HG02885 (cell line): ENCODE measurements around the gene DAPK2.
A peak's percentile ranks its signal among the peaks of the same experiment; 100 is the strongest.

Experiments
- ATAC-seq: cut with Tn5 transposase; IDR thresholded peaks from one replicate; pipeline ENCODE4 v1.9.1; 2021; ENCODE audit warnings: mild to moderate bottlenecking; ENCODE audit not compliant: unreplicated experiment, poor library complexity

The DAPK2 gene

DNA sequence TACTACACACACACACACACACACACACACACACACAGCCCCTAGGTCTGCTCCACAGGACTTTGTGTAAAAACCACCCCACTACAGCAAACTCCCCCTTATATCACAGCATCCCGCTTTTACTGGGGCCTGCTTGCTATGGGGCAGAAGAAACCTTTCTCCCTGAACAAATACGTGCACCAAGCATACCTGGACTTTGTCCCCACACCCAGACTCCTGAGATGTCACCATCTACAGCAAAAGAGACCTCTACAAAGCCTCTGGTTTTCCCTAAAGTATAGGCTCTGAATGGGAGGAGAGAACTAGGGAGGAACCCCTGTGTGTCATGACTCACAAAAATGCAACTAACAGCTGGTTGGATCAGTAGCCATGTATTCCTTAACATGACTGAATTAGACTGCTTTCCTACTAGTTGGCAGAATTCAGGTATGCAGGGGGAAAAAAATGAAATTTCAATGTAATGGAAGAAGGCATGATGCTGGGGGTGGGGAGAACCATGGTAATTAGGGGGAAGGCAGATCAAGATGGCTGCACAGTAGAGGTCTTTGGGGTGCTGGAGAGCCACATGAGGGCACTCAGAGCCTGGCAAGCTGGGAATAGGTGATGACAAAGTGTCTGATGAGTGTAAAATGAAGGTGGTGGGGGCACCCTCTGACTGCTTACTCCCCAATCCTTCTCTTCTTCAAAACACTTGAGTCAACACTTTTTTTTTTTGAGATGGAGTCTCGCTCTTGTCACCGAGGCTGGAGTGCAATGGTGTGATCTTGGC, 45.9 kb downstream of the DAPK2 start:
- no peak for ATAC-seq

DNA sequence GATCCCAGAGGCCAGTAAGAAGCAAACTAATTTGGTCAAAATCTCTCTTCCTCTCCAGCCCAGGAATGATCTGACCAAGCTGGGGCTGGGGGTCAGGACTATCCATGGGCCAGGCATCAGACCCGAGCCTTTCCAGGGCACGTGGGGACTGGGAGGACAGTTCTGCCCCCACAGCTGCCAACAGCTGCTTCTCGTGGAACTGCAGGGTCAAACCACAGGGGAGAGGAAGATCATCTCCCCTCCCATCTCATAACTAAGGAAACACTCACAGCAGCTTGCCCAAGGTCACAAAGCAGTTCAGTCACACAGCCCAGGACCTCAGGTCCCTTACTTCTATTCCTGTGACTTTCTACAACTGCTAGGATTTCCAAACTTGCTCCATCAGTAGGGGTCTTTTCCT, 47.1 kb downstream of the DAPK2 start:
- no peak for ATAC-seq

DNA sequence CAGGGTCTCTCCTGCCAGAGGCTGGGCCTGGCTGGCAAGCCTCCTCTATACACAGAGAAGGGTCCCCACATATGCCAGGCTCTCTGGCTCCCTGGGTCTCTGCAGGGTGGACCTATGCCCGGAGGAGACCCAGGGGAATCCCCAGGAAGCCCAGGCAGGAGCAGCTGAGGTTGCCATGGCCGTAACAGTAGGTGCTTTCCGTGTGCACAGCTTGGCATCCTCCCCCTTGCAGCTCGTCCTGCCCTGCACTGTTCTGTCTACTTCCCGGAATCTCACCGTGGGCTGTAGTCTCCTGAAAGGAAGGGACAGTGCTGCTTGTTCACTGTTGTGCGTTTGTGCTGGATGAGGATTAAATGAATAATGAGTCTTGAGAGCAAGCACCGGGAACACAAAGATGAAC, 47.8 kb downstream of the DAPK2 start:
- no peak for ATAC-seq

DNA sequence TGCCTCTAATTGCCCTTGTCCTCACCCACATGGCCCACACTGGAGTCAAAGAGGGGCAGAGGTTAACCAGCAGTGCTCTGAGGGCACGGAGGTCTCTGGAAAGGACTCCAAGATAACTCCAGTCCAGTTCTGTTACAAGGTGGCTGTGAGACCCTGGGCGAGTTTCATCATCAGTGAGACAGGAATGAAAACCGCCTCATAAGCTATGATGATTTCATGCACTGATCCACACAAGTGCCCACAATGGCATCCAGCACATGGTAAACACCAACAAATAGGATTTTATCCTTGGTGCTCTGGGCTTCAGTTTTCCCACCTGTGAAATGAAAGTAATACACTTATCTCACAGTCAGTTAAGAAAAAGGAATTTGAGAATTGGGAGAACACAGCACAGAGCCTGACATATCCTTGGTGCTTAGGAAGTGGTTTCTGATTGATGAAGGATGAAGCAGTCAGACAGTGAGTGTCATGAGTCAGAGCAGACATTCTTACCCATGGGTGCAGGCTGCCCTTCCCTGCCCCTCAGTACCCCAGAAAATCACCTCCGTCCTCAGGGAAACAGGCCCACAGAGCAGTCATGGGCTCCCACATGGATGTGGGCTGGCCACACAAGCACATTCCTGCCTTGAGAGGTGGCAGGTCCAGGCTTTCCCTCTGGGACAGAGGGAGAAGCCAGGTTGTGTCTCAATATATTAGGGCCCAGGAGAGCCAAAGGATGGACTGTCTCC, 48.4 kb downstream of the DAPK2 start:
- ATAC-seq: no peak

DNA sequence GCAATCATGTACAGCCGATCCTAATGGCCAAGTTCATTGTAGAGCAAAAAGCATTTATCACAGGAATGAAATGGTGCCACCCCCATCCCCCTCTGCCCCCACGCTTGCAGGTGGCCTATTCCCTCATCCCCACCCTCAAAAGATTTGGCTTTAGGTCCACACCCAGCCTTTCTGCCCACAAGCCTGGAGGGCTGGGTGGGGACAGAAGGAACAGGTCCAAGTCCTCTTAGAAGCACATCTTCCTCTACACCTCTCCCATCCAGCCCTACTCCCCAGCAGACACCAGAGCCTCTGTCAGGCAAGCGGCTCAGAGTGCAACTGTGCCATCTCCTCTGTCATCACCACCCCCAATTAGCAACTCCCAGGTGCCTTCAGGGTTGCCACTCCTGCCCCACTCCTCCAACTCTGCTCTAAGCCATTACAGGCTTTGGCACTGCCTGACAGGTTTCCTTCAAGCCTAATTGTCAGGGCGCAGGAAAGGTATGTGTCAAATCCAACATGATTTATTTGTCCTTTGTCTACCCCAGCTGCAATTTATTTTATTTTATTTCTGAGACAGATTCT, 49.4 kb downstream of the DAPK2 start:
- no peak for ATAC-seq

DNA sequence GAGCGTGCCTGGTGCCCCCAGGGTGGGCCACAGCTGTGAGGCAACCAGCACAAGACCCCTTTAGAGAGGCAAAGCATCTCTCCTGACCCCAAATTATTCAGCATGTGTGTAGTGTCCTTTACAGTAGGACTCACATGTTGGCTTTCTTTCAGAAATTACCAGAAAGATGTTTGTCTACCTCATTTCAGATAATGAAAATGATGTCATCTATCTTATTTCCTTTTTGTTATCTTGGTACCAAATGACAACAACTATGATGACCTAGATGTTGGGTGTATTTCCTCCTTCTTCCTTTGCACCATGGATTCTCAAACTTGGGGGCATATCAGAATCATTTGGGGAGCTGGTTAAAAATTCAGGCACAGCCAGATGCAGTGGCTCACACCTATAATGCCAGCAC, 50.5 kb downstream of the DAPK2 start:
- no peak for ATAC-seq

DNA sequence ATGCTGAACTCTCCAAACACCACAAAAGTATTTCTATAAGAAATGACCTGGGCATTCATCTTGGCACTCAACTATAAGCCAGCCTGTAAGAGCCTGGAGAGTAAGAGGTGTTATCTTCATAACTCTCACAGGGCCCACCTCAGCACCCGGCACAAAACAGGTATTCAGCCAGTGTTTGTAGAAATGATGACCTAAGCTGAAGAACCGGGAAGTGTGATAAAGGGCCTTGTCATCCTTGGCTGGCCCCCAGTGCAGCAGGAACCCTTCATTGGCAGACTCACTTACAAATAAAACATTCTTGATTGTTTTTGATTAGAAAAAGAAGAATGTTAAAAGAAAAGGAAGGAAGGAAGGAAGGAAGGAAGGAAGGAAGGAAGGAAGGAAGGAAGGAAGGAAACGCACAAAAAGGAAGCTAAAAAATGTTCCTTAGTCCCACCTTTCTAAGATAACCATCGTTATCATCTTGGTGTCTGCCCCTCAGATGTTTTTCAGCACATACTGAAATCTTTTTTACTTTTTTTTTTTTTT, 52.1 kb downstream of the DAPK2 start:
- no peak for ATAC-seq

DNA sequence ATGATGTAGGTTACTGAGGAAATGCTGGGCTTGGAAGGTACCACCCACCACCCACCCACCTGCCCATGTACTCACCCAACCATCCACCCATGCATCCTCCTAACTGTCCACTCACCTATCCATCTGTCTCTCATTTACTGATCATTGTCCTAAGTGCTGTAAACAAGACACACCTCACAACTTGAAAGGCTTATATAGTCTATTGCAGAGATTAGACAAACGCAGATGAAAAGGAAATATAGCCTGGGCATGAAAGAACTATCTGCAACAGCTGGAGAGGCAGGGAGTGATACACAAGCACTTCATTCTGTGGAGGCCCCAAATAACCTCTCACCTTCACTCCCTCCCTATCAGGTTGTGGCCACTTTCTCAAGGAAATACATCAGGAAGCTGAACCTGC, 54.0 kb downstream of the DAPK2 start:
- ATAC-seq: no peak

DNA sequence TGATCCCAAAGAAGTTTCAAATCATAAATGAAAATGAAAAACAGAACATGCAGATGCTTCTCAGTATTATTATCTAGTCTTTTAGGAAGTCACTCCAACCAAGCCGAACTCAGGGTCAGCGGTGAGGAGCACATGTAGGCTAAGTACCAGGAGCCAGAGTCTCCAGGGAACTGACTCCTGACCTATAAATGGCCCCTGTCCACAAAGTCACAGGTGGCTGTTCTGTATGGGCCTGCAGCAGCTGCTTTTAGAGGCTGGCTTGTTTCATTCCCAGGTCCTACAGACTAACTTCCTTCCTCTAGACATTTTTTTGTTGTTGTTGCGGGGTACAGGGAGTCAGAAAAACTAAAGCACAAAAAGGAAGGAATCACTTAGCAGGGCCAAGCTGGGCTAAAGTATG, 54.6 kb downstream of the DAPK2 start:
- ATAC-seq: no peak

DNA sequence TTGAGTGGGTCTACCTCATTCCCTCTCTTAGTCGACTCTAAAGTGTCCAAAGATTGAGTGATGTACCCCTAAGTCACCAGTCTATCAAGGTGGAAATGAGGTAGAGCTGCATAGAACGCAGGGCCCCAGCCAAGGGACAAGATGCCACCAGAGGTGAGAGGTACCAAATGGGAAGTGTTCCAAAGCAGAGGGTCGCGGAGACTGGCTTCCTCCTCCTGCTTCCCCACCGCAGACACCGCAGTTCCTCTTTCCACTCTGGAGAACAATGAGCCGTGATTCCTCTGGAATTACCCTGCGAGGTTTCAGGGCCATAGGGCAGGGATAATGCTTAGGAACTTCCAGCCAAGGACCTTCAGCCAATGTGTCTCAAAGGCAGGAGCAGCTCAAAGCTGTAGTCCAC, 55.8 kb downstream of the DAPK2 start:
- no peak for ATAC-seq

DNA sequence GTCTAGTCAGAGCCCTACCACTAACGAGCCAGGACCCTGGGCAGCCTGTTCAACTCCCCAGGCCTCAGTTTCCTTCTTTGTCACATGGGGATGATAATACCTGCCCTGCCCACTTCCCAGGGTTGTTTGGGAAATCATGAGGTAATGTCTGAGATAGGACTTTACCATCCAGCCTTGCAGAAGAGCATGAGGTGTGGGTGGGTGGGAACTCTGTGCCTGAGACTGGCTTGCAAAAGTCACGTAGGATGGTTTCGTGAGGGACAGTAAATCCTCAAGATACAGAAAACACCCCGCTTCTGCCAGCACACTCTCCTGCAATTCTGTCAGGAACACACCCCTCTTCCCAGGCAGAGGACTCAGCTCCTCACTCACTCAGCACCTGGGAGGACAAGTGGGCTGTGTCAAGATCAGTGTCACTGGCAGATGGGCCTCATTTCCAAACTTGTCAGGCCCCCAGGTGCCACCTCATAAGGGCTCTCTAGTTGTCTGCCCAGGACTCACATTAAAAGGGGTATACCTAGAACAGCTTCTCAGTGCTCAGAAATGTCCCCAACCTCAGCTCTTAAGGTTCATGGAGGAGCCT, 58.4 kb downstream of the DAPK2 start:
- ATAC-seq: no peak

DNA sequence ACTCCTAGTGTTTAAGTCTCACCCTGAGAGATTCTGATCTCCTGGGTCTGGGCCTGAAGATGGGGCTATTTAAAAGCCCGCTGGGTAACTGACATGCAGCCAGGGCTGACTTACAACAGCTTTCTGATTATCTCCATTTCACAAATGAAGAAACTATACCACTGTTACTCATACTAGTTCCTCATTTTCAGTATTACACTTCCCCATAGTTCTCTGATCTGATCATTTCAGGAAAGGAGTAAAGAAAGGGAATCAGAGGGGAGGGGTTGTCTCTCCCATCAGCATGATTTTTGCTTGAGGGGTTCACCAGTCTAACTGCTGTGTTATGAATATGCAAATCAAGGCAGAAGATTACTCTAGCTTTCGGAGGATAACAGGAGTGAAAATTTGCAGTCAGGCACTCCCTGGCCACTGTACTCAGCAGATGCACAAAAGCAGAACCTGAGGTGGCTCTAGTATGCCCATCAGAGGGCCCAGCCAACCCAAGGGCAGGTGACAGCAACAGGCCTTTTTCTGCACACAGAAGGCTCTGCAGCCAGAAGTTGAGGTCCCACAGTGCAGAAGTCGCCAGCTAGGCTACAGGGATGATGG, 59.4 kb downstream of the DAPK2 start:
- peak; percentile 72 for ATAC-seq

DNA sequence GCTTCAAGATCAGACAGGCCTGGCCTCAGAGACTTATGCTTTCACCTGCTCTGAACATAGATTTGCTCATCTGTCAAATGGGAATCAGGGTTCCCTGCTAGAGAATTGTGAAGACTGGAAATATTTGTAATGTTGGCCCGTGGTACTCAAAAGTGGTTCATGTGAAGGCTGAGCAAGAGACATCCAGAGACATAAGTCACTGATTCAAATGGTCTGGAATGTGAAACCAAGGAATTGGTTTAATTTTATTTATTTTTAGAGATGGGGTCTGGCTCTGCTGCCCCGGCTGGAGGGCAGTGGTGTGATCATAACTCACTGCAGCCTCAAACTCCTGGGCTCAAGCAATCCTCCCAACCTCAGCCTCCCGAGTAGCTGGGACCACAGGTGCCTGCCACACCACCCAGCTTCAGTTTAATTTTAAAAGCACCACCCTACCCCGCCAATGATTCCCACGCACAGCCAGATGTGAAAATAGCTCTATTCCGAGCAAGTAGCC, 60.1 kb downstream of the DAPK2 start:
- ATAC-seq: no peak

DNA sequence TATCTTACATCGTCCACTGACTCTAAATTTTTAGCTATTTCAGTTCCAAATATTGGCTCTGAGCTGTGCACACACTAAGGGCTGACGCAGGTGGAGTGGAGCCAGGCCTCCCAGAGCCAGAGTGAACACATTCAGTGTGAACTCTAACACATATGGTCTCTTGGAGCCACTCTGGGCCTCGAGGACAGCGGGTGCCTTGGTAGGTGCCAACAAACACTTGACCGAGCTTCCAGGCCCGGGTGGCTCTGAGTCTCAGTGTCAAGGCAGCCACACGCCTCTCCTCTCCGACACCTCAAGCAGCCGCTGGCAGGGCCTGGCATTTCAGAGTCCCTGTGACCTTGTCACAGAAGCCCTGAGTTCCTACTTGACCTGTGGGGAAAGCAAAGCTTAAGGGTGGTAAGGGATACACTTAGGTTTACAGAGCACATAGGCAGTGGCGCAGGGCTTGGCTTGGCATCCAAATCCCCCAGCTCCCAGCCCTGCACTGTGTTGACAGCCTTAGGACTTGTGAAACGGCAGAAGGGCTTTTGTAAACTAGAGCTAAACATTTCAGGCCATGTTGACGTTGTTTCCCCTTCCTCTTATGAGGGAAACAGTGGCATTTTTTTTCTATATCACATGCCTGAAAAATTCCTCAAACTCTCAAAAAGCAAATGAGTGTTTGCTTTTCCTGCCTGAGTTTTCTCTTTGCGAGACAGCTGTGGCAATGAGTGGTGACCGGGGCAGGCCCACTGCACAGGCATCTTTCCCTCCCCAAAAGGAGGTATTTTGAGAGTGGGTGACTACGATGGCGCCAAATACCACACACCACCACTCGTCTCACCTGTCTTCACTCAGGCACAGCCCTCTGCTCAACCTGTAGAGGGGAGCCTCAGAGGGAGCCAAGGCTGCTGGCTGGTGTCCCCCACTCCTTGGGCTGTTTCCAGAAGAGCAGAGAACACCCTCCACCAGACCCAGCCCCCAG, 60.8 kb downstream of the DAPK2 start:
- no peak for ATAC-seq

DNA sequence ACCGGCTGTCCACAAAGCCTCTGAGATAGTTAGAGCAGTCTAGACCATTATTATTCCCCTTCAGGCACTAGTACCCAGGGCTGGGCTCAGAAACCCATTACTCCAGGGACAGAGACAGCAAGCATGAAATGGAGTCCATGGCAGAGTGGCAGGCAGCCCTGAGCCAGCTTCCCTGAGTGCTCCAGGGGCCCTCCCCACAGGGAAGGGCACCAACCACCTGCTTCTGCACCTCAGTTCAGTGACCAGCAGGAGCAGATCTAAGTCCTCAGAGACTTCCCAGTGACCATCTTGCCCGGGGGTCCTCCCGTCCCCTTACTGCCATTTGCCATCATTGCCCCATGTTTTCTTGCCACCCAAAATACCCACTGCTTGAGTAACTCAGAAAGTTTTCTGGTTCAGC, 62.0 kb downstream of the DAPK2 start:
- no peak for ATAC-seq

DNA sequence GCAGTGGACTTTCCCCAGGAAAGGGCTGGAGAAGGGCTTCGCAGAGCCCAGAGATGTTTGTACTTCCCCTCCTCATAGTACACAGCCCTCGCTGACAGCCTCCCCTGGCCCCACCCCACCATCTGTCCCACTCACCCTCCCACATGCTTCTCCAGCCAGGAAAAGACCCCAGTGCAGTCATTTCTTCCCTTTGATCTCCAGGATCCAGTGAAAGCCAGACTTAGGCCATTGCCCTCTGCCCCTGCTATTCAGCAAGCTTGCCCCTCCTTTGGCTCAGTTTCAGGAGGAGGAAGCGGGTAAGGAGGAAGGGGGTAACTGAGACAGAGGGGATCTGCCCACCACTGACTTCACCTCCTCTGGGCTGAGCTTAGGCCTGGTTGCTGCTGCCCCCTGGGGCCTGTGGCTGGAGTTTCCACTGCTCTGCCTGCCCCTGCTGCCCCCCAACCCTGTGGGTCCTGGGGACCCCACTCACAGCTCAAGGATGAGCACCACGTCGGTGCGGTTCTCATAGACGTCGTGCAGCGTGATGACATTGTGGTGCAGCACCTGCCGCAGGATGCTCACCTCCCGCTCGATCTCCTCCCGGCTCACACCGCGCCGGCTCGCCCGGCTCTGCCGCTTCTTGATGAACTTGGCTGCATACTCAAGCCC, 63.1 kb downstream of the DAPK2 start:
- ATAC-seq: no peak

DNA sequence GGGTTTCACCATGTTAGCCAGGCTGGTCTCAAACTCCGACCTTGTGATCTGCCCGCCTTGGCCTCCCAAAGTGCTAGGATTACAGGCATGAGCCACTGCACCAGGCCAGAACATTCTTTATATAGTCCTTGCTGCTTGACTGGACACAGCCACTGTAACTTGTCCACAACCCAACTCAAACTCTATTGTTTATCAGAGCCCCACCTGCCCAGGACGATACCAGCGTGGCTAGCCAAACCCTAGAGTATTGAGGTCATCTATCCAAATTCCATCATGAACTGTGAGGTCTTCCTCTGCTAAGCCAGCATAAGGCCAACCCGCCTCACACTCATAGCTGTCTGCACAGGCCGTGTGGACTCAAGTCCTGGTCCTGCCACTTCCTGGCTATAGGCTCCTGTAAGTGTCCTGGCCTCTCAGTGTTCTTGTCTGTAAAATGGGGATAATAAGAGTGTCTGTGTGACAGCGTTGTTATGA, 63.9 kb downstream of the DAPK2 start:
- ATAC-seq: no peak

DNA sequence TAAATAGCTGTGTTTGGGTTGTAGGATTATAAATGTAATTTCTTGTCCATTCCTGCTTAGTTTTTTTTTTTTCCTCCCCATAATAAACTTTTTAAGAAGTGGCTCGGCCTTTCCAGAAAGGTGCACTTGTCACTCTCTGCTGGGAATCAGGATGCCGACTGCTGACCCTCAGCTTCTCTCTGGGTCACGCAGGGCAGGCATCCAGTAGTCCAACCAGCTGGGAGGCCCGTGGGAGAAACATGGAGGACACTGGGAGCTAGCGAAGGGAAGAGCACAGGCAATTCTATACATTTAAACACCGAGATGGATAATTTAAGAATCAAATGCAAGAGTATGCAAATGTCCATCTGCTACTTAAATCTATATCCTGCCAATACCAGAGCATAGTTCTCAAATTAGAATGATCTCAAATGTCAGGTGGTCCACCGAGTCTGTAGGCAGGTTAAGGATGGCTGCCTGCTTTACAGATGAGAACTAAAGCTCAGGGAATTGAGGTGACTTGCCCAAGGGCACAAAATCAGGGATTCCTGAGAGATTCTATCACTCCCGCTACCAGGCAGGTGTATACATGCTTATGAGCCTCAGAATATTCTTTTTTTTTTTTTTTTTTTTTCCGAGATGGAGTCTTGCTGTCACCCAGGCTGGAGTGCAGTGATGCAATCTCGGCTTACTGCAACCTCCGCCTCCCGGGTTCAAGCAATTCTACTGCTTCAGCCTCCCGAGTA, 64.5 kb downstream of the DAPK2 start:
- no peak for ATAC-seq
